MM.1S (cell line): ENCODE data around the gene ACVR1.

Source experiments
- DNase-seq: peaks from one replicate; pipeline ENCODE4 v3.0.0-alpha.2; 2015
- H2AFZ ChIP-seq: fragments of 300-600 bp; sonication (generic); 2 replicates; pipeline ENCODE4 v1.6.0; 2016; ENCODE audit warnings: antibody characterized with exemption, low read length
- H3F3A ChIP-seq: fragments of 300-600 bp; sonication (generic); 2 replicates; pipeline ENCODE4 v1.6.1; 2016; ENCODE audit warnings: mild to moderate bottlenecking, antibody characterized with exemption, low read length, moderate library complexity, mixed read lengths; ENCODE audit not compliant: insufficient read depth
- H3K27ac ChIP-seq: fragments of 300-600 bp; sonication (generic); 2 replicates; pipeline ENCODE4 v1.5.1; 2016; ENCODE audit warnings: mild to moderate bottlenecking, low read length
- H3K27me3 ChIP-seq: fragments of 300-600 bp; sonication (generic); replicated peaks from 2 replicates; pipeline ENCODE4 v1.6.0; 2016; ENCODE audit warnings: low read length; ENCODE audit not compliant: insufficient read depth
- H3K36me3 ChIP-seq: fragments of 300-600 bp; sonication (generic); replicated peaks from 2 replicates; pipeline ENCODE4 v1.6.1; 2016; ENCODE audit warnings: mild to moderate bottlenecking, low read length, mixed read lengths; ENCODE audit not compliant: insufficient read depth
- H3K4me1 ChIP-seq: fragments of 300-600 bp; sonication (generic); 2 replicates; pipeline ENCODE4 v1.6.1; 2016; ENCODE audit warnings: low read length, mixed read lengths
- H3K4me2 ChIP-seq: fragments of 300-600 bp; sonication (generic); 2 replicates; pipeline ENCODE4 v1.6.0; 2016; ENCODE audit warnings: low read depth, low read length
- H3K4me3 ChIP-seq: fragments of 300-600 bp; sonication (generic); 2 replicates; pipeline ENCODE4 v1.5.1; 2016; ENCODE audit warnings: low read length, mixed read lengths
- H3K79me2 ChIP-seq: fragments of 300-600 bp; sonication (generic); 2 replicates; pipeline ENCODE4 v1.6.1; 2016; ENCODE audit warnings: mixed run types, low read length, mixed read lengths
- H3K9ac ChIP-seq: fragments of 300-600 bp; sonication (generic); 2 replicates; pipeline ENCODE4 v1.6.1; 2016; ENCODE audit warnings: low read length, mixed read lengths
- H3K9me2 ChIP-seq: fragments of 300-600 bp; sonication (generic); replicated peaks from 2 replicates; pipeline ENCODE4 v1.6.1; 2016; ENCODE audit warnings: mild to moderate bottlenecking, low read length, mixed read lengths; ENCODE audit not compliant: insufficient read depth
- H3K9me3 ChIP-seq: fragments of 300-600 bp; sonication (generic); replicated peaks from 2 replicates; pipeline ENCODE4 v1.6.1; 2016; ENCODE audit warnings: mild to moderate bottlenecking, low read length, mixed read lengths; ENCODE audit not compliant: insufficient read depth
- H4K20me1 ChIP-seq: fragments of 300-600 bp; sonication (generic); 2 replicates; pipeline ENCODE4 v1.6.1; 2016; ENCODE audit warnings: mild to moderate bottlenecking, low read length, moderate library complexity, mixed read lengths; ENCODE audit not compliant: insufficient read depth
- CTCF ChIP-seq: fragments of 300-600 bp; sonication (generic); IDR thresholded peaks from 2 replicates; pipeline ENCODE4 v1.5.1; 2016; ENCODE audit warnings: antibody characterized with exemption, low read length, mixed read lengths
- EZH2 ChIP-seq: fragments of 300-600 bp; sonication (generic); optimal IDR thresholded peaks from 2 replicates; pipeline ENCODE3; 2017; ENCODE audit warnings: low read depth, mild to moderate bottlenecking, antibody characterized with exemption, low read length, mixed read lengths
- EZH2phosphoT487 ChIP-seq: fragments of 300-600 bp; sonication (generic); IDR thresholded peaks from 2 replicates; pipeline ENCODE4 v1.6.1; 2018; ENCODE audit warnings: antibody characterized with exemption, low read length

ACVR1 gene

GRCh38 chr2:157911246-157911645, 35.1 kb upstream of the ACVR1 start:
- Histone ChIP-seq H3K27ac (no peak overlapping the region), H3K9me2 (no peaks in the 10 kb centered on the region), H3F3A (no peaks in the 10 kb centered on the region), H3K79me2 (no peaks in the 10 kb centered on the region), H3K9me3 (no peaks in the 10 kb centered on the region), H3K27me3 (no peaks in the 10 kb centered on the region), H3K36me3 (no peaks in the 10 kb centered on the region), H3K4me1 (no peaks in the 10 kb centered on the region), H2AFZ (no peak overlapping the region), H4K20me1 (no peaks in the 10 kb centered on the region), H3K4me2 (no peak overlapping the region), H3K9ac (no peak overlapping the region), H3K4me3 (no peak overlapping the region)
- no peak for TF ChIP-seq EZH2
- no peak for TF ChIP-seq CTCF
- TF ChIP-seq EZH2phosphoT487 = no peak
- no peak for DNase-seq

GRCh38 chr2:157905092-157905491, 29.0 kb upstream of the ACVR1 start:
- no peak overlapping the region for H3K9ac ChIP-seq
- no peak overlapping the region for H3K4me2 ChIP-seq
- H3K9me2 ChIP-seq = no peaks in the 10 kb centered on the region
- H3K36me3 ChIP-seq = no peaks in the 10 kb centered on the region
- peaks cover 6% of the 10 kb centered on the region for H3K4me1 ChIP-seq
- no peaks in the 10 kb centered on the region for H4K20me1 ChIP-seq
- no peak for DNase-seq
- TF ChIP-seq EZH2phosphoT487 = no peak
- no peak for TF ChIP-seq CTCF
- no peak for TF ChIP-seq EZH2
- H3F3A ChIP-seq = no peaks in the 10 kb centered on the region
- H2AFZ ChIP-seq = no peak overlapping the region
- H3K27ac ChIP-seq = no peak overlapping the region
- H3K9me3 ChIP-seq = no peaks in the 10 kb centered on the region
- H3K4me3 ChIP-seq = no peak overlapping the region
- no peaks in the 10 kb centered on the region for H3K27me3 ChIP-seq
- H3K79me2 ChIP-seq = no peaks in the 10 kb centered on the region

GRCh38 chr2:157903626-157904025, 27.5 kb upstream of the ACVR1 start:
- no peak overlapping the region for H3K9ac ChIP-seq
- no peaks in the 10 kb centered on the region for H4K20me1 ChIP-seq
- TF ChIP-seq EZH2 (no peak), EZH2phosphoT487 (no peak), CTCF (no peak)
- no peaks in the 10 kb centered on the region for H3K9me2 ChIP-seq
- no peaks in the 10 kb centered on the region for H3K36me3 ChIP-seq
- H3K27ac ChIP-seq = no peak overlapping the region
- no peaks in the 10 kb centered on the region for H3K27me3 ChIP-seq
- H3K79me2 ChIP-seq = no peaks in the 10 kb centered on the region
- no peaks in the 10 kb centered on the region for H3K9me3 ChIP-seq
- no peak overlapping the region for H3K4me3 ChIP-seq
- no peak for DNase-seq
- peaks cover 12% of the 10 kb centered on the region for H3F3A ChIP-seq
- H2AFZ ChIP-seq = no peak overlapping the region
- no peak overlapping the region for H3K4me2 ChIP-seq
- peaks cover 8% of the 10 kb centered on the region for H3K4me1 ChIP-seq
